ENCODE measurements around the gene ACSS1.

DNA sequence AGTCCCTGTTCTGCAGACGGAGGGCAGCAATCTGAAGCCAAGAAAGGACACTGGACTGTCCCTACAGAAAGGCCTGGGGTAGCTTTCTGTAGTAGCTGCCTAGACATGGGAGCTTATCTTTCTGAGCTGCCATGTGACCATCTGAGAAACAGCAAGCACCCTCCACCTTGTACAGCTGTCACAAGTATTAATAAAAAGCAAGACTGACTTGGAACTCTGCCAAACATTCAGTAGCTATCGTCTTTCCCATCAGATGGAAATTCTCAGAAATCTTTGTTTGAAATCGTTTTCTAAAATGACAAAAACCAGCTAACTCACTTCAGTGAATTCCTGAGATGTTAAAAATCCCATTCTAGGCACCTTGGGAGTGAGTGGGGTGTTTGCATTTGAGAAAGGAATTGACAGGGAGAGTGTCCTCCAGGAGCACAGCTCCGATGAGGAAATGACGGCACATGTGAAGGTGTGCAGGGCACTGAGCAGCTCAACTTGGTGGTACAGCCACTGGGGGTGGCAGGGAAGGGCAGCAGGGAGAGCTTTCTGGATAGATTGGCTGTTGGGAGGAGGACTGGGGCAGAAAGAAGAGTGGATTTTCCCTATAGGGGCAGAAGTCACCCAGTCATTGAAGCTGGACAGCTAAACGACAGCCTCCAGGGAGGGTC is 24.5 kb downstream of the ACSS1 start:
- TF ChIP-seq, protein P1, sequence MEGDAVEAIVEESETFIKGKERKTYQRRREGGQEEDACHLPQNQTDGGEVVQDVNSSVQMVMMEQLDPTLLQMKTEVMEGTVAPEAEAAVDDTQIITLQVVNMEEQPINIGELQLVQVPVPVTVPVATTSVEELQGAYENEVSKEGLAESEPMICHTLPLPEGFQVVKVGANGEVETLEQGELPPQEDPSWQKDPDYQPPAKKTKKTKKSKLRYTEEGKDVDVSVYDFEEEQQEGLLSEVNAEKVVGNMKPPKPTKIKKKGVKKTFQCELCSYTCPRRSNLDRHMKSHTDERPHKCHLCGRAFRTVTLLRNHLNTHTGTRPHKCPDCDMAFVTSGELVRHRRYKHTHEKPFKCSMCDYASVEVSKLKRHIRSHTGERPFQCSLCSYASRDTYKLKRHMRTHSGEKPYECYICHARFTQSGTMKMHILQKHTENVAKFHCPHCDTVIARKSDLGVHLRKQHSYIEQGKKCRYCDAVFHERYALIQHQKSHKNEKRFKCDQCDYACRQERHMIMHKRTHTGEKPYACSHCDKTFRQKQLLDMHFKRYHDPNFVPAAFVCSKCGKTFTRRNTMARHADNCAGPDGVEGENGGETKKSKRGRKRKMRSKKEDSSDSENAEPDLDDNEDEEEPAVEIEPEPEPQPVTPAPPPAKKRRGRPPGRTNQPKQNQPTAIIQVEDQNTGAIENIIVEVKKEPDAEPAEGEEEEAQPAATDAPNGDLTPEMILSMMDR (IDR thresholded peaks at IDR 0.05; ENCODE audit: control extremely low read depth in 1 of 3, insufficient read depth in 1 of 3, low read depth in 1 of 3, low read length in 3 of 3) = no peak
- TF ChIP-seq RFX5 (IDR thresholded peaks at IDR 0.05; ENCODE audit: borderline replicate concordance, low read depth, low read length) = no peak
